Measurements from ENCODE around the gene HACE1.
"Not testable (repeated sequence)": the region's sequence is repeated elsewhere in the genome, so short reads cannot be mapped to it uniquely, and the experiment has no call there.

Gene HACE1

DNA sequence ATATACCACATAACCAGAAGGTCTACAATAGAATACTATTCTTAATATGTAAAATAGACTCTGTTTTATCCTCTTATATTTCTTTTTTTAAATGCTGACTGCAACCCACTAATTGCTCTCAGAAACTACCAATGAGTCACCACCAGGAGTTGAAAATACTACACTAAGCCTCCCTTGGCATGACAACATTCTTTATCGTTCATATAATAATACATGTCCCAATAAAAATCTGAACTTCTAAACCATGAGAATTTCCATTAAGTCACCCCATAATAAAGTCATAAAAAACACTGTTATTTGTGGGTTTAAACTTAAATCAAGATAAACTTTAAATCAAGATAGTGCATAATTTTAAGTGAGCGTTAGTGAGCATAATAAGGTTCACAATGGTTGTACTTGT lies 4.2 kb downstream of the HACE1 start:
- TF ChIP-seq, protein P1, sequence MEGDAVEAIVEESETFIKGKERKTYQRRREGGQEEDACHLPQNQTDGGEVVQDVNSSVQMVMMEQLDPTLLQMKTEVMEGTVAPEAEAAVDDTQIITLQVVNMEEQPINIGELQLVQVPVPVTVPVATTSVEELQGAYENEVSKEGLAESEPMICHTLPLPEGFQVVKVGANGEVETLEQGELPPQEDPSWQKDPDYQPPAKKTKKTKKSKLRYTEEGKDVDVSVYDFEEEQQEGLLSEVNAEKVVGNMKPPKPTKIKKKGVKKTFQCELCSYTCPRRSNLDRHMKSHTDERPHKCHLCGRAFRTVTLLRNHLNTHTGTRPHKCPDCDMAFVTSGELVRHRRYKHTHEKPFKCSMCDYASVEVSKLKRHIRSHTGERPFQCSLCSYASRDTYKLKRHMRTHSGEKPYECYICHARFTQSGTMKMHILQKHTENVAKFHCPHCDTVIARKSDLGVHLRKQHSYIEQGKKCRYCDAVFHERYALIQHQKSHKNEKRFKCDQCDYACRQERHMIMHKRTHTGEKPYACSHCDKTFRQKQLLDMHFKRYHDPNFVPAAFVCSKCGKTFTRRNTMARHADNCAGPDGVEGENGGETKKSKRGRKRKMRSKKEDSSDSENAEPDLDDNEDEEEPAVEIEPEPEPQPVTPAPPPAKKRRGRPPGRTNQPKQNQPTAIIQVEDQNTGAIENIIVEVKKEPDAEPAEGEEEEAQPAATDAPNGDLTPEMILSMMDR (conservative IDR thresholded peaks at IDR 0.05; ENCODE audit: low read length): no peak
- DNase-seq (ENCODE audit: low read depth): peak; percentile 38
- no peak overlapping the region for H3K4me3 ChIP-seq (ENCODE audit: low read length)

DNA sequence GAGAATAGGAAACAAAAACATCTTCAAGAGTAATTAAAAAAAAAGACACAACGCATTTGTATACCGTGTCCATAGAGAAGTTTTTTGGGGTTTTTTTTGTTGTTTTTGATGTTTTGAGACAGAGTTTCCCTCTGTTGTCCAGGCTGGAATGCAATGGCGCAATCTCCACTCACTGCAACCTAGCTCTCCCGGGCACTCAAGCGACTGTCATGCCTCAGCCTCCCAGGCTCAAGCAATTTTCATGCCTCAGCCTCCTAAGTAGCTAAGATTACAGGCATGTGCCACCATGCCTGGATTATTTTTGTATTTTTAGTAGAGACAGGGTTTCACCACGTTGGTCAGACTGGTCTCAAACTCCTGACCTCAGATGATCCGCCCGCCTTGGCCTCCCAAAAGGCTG lies 12.0 kb downstream of the HACE1 start:
- H3K4me3 ChIP-seq (ENCODE audit: low read length): not testable (repeated sequence)

DNA sequence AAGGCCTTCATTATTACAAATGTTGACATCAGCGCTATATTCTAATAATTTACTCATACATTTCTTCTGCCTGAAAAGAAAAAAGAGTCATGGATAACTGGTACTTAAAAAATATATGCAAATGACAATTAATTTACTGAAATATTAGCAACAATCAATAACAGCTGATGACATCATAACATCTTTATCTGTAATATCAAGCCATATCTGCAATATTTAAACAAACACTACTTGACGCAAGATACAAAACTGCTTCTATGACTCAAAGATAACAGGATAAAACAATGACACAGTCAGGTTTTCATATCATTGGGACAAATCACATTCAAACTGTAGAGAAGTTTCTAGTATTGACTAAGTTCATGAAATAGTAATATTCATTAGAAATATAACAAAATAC lies 16.5 kb downstream of the HACE1 start:
- TF ChIP-seq, protein P1 (conservative IDR thresholded peaks at IDR 0.05; ENCODE audit: low read length): no peak
- no peak for DNase-seq (ENCODE audit: low read depth)
- no peak overlapping the region for H3K4me3 ChIP-seq (ENCODE audit: low read length)

More for the DNA sequence above, 12.0 kb downstream of the HACE1 start:
- DNase-seq (ENCODE audit: low read depth): not testable (repeated sequence)

DNA sequence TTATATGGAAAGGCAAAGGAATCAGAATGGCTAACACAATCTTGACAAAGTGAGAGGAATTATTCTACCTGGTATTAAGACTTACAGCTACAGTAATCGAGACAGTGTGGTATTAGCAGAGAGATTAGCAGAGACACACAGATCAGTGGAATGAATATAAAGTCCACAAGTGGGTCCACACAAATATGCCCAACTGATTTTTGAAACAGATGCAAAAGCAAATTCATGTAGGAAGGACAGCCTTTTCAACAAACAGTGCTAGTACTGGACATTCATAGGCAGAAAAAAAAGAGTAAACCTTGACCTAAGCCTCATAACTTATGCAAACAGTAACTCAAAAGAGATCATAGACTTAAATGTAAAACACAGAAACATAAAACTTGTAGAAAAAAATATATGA lies 22.6 kb downstream of the HACE1 start:
- no peak overlapping the region for H3K4me3 ChIP-seq (ENCODE audit: low read length)
- TF ChIP-seq, protein P1 (conservative IDR thresholded peaks at IDR 0.05; ENCODE audit: low read length): no peak
- DNase-seq (ENCODE audit: low read depth): no peak

DNA sequence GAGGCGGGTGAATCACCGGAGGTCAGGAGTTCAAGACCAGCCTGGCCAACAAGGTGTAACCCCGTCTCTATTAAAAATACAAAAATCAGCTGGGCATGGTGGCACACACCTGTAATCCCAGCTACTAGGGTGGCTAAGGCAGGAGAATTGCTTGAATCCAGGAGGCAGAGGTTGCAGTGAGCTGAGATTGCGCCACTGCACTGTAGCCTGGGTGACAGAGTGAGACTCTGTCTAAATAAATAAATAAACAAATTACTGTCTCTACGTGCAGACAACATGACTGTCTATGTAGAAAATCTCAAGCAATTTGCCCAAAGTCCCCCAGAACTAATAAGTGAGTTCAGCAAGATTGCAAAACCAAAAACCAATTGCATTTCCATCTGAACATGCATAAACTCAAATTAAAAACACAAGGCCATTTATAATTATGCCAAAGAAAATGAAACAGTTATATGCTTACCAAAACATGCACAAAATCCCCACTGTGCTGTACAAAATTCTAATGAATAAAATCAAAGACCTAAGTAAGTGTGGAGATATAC lies 23.2 kb downstream of the HACE1 start:
- DNase-seq (ENCODE audit: low read depth): peak; percentile 25

DNA sequence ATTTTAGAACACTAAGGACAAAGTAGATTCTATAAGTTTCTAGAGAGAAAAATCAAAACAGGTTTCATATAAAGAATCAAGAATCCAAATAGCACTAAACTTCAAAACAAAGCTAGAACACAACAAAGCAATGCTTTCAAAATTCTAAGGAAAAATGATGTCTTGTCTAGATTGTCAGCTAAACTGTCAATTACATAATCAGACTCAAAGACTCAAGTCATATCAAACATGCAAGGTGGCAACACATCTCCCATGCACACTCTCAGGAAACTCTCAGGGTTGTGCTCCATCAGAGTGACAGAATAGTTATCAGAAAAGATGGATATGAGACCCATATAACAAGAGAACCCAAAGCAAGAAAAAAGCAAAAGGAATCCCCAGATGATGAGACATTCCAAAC lies 23.9 kb downstream of the HACE1 start:
- H3K4me3 ChIP-seq (ENCODE audit: low read length): no peak overlapping the region
- TF ChIP-seq, protein P1 (conservative IDR thresholded peaks at IDR 0.05; ENCODE audit: low read length): no peak
- DNase-seq (ENCODE audit: low read depth): no peak

More for the DNA sequence above, 23.2 kb downstream of the HACE1 start:
- H3K4me3 ChIP-seq (ENCODE audit: low read length): not testable (repeated sequence)

DNA sequence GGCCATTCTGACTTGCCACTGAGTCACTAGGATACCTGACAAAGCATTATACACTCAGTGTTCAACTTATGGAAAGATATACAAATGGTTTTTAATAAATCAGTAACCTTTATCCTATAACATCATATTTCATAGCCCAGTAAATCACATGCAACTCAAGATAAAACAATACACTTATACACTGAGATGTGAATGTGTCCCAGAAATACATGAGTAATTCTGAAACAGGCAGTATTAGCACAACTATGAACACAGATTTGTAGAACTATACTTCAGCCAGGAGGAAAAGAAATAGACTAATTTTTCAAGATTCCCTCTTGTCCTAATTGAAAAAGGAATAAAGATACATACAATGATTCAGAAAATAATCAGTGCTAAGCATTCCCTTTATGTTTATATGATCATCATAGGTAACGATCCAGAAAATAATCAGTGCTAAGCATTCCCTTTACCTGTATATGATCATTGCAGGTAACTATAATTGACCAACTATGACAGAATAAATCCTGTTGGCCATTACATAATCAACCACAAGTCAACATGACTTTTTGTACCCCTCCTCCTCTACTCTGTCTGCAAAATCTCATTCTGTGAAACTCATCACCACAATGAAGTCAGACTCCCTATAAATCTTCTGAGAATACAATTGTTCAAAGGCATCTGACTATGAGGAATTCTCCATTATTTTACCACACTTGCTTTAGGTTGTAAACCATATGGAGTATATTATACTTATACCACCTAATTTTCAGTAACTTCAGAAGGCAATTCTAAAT lies 30.3 kb downstream of the HACE1 start:
- TF ChIP-seq, protein P1 (conservative IDR thresholded peaks at IDR 0.05; ENCODE audit: low read length): no peak
- no peak overlapping the region for H3K4me3 ChIP-seq (ENCODE audit: low read length)
- DNase-seq (ENCODE audit: low read depth): no peak

DNA sequence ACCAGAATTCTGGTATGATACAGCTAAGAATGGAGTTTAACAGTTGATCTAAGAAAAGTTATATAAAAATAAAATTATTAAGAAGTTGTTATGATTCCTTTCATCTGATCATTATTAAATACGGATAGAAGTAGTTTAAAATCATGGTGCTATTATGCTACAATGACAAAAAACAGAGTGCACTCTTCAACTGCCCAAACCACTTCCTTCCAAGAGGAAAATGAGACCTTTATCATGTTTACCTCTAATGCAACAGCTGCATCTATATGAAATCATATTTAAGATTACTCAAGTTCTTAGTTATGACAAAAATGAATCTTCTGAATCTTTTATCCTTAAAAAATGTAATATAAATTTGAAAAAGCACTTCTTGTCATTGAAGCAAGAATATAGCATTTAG lies 31.2 kb downstream of the HACE1 start:
- TF ChIP-seq, protein P1 (conservative IDR thresholded peaks at IDR 0.05; ENCODE audit: low read length): no peak
- no peak overlapping the region for H3K4me3 ChIP-seq (ENCODE audit: low read length)
- DNase-seq (ENCODE audit: low read depth): no peak

DNA sequence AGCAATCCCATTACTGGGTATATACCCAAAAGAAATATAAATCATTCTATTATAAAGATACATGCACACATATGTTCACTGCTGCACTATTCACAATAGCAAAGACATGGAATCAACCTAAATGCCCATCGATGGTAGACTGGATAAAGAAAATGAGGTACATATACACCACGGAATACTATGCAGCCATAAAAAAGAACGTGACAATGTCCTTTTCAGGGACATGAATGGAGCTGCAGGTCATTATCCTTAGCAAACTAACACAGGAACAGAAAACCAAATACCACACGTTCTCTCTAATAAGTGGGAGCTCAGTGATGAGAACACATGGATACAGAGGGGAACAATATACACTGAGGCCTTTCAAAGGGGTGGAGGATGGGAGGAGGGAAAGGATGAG lies 38.9 kb downstream of the HACE1 start:
- H3K4me3 ChIP-seq (ENCODE audit: low read length); DNase-seq (ENCODE audit: low read depth): not testable (repeated sequence)
